ENCODE measurements around the gene KLHDC8A. TPM values are rescaled to one million over a fixed set of nuclear protein-coding genes. Genes with fewer than 3 reads are reported as not detected.
A peak's percentile ranks its signal among the peaks of the same experiment; 100 is the strongest.
"Not testable (repeated sequence)": the region's sequence is repeated elsewhere in the genome, so short reads cannot be mapped to it uniquely, and the experiment has no call there.

KLHDC8A gene
- polyA plus RNA-seq, 1 donor, result 8.7 TPM

- Histone ChIP-seq H3K36me3 (ENCODE audit: control insufficient read depth, insufficient read depth, low read length) (peaks cover 89% of the 10 kb centered on the region), H3K27ac (ENCODE audit: low read length) (peak overlapping the region; percentile 77), H3K4me1 (ENCODE audit: control insufficient read depth, insufficient read depth, low read length) (peaks cover 52% of the 10 kb centered on the region), H3K9me3 (ENCODE audit: control insufficient read depth, low read depth, low read length) (no peaks in the 10 kb centered on the region), H3K27me3 (ENCODE audit: control insufficient read depth, insufficient read depth, low read length) (no peaks in the 10 kb centered on the region), H3K4me3 (ENCODE audit: low read length) (no peak overlapping the region)
- peak; percentile 93 to 97 for DNase-seq
- WGBS (ENCODE audit: insufficient coverage, low lambda C conversion rate), result no CpG with 5 or more reads among the region's 7 CpGs
Observed at GRCh38 chr1:205306929-205307566, 49.7 kb downstream of the KLHDC8A start.

- H3K36me3 ChIP-seq (ENCODE audit: control insufficient read depth, insufficient read depth, low read length), result peaks cover 65% of the 10 kb centered on the region
- H3K4me1 ChIP-seq (ENCODE audit: control insufficient read depth, insufficient read depth, low read length), result peaks cover 61% of the 10 kb centered on the region
- no peak overlapping the region for H3K4me3 ChIP-seq (ENCODE audit: low read length)
- H3K9me3 ChIP-seq (ENCODE audit: control insufficient read depth, low read depth, low read length), result no peaks in the 10 kb centered on the region
- DNase-seq, result no peak
- no peaks in the 10 kb centered on the region for H3K27me3 ChIP-seq (ENCODE audit: control insufficient read depth, insufficient read depth, low read length)
- no CpG with 5 or more reads among the region's 1 CpG for WGBS (ENCODE audit: insufficient coverage, low lambda C conversion rate)
- no peak overlapping the region for H3K27ac ChIP-seq (ENCODE audit: low read length)
Observed at GRCh38 chr1:205304695-205305070, 52.0 kb downstream of the KLHDC8A start.

- DNase-seq, result no peak
- H3K4me3 ChIP-seq (ENCODE audit: low read length), result no peak overlapping the region
- no CpG with 5 or more reads among the region's 19 CpGs for WGBS (ENCODE audit: insufficient coverage, low lambda C conversion rate)
- no peaks in the 10 kb centered on the region for H3K9me3 ChIP-seq (ENCODE audit: control insufficient read depth, low read depth, low read length)
- peaks cover 58% of the 10 kb centered on the region for H3K4me1 ChIP-seq (ENCODE audit: control insufficient read depth, insufficient read depth, low read length)
- H3K36me3 ChIP-seq (ENCODE audit: control insufficient read depth, insufficient read depth, low read length), result peaks cover 60% of the 10 kb centered on the region
- H3K27me3 ChIP-seq (ENCODE audit: control insufficient read depth, insufficient read depth, low read length), result no peaks in the 10 kb centered on the region
- no peak overlapping the region for H3K27ac ChIP-seq (ENCODE audit: low read length)
Observed at GRCh38 chr1:205304046-205304694, 52.6 kb downstream of the KLHDC8A start.

- Histone ChIP-seq H3K4me1 (ENCODE audit: control insufficient read depth, insufficient read depth, low read length) (peaks cover 50% of the 10 kb centered on the region), H3K9me3 (ENCODE audit: control insufficient read depth, low read depth, low read length) (no peaks in the 10 kb centered on the region), H3K27me3 (ENCODE audit: control insufficient read depth, insufficient read depth, low read length) (no peaks in the 10 kb centered on the region), H3K27ac (ENCODE audit: low read length) (no peak overlapping the region), H3K36me3 (ENCODE audit: control insufficient read depth, insufficient read depth, low read length) (peaks cover 52% of the 10 kb centered on the region), H3K4me3 (ENCODE audit: low read length) (no peak overlapping the region)
- WGBS (ENCODE audit: insufficient coverage, low lambda C conversion rate), result no CpG with 5 or more reads among the region's 20 CpGs
- no peak for DNase-seq
Observed at GRCh38 chr1:205303247-205303888, 53.4 kb downstream of the KLHDC8A start.

- no peaks in the 10 kb centered on the region for H3K27me3 ChIP-seq (ENCODE audit: control insufficient read depth, insufficient read depth, low read length)
- H3K36me3 ChIP-seq (ENCODE audit: control insufficient read depth, insufficient read depth, low read length), result peaks cover 41% of the 10 kb centered on the region
- H3K4me1 ChIP-seq (ENCODE audit: control insufficient read depth, insufficient read depth, low read length), result peaks cover 38% of the 10 kb centered on the region
- no CpG with 5 or more reads among the region's 6 CpGs for WGBS (ENCODE audit: insufficient coverage, low lambda C conversion rate)
- no peaks in the 10 kb centered on the region for H3K9me3 ChIP-seq (ENCODE audit: control insufficient read depth, low read depth, low read length)
- peak; percentile 64 to 84 for DNase-seq
- peak overlapping the region; percentile 91 for H3K27ac ChIP-seq (ENCODE audit: low read length)
- H3K4me3 ChIP-seq (ENCODE audit: low read length), result no peak overlapping the region
Observed at GRCh38 chr1:205301842-205302588, 54.7 kb downstream of the KLHDC8A start.

GRCh38 chr1:205301205-205301821 is 55.4 kb downstream of the KLHDC8A start:
- peaks cover 31% of the 10 kb centered on the region for H3K4me1 ChIP-seq (ENCODE audit: control insufficient read depth, insufficient read depth, low read length)
- no peaks in the 10 kb centered on the region for H3K27me3 ChIP-seq (ENCODE audit: control insufficient read depth, insufficient read depth, low read length)
- WGBS (ENCODE audit: insufficient coverage, low lambda C conversion rate), result no CpG with 5 or more reads among the region's 14 CpGs
- peak overlapping the region; percentile 91 for H3K27ac ChIP-seq (ENCODE audit: low read length)
- DNase-seq, result peak; percentile 92 to 96
- no peaks in the 10 kb centered on the region for H3K9me3 ChIP-seq (ENCODE audit: control insufficient read depth, low read depth, low read length)
- H3K36me3 ChIP-seq (ENCODE audit: control insufficient read depth, insufficient read depth, low read length), result peaks cover 35% of the 10 kb centered on the region
- no peak overlapping the region for H3K4me3 ChIP-seq (ENCODE audit: low read length)

GRCh38 chr1:205300149-205300548 is 56.6 kb downstream of the KLHDC8A start:
- Histone ChIP-seq H3K4me1 (ENCODE audit: control insufficient read depth, insufficient read depth, low read length) (peaks cover 31% of the 10 kb centered on the region), H3K4me3 (ENCODE audit: low read length) (no peak overlapping the region), H3K36me3 (ENCODE audit: control insufficient read depth, insufficient read depth, low read length) (peaks cover 25% of the 10 kb centered on the region), H3K27me3 (ENCODE audit: control insufficient read depth, insufficient read depth, low read length) (no peaks in the 10 kb centered on the region), H3K27ac (ENCODE audit: low read length) (no peak overlapping the region), H3K9me3 (ENCODE audit: control insufficient read depth, low read depth, low read length) (no peaks in the 10 kb centered on the region)
- no CpG with 5 or more reads among the region's 9 CpGs for WGBS (ENCODE audit: insufficient coverage, low lambda C conversion rate)
- DNase-seq, result no peak

- Histone ChIP-seq H3K36me3 (ENCODE audit: control insufficient read depth, insufficient read depth, low read length) (peaks cover 7% of the 10 kb centered on the region), H3K9me3 (ENCODE audit: control insufficient read depth, low read depth, low read length) (no peaks in the 10 kb centered on the region), H3K27ac (ENCODE audit: low read length) (no peak overlapping the region), H3K27me3 (ENCODE audit: control insufficient read depth, insufficient read depth, low read length) (no peaks in the 10 kb centered on the region), H3K4me1 (ENCODE audit: control insufficient read depth, insufficient read depth, low read length) (peaks cover 48% of the 10 kb centered on the region), H3K4me3 (ENCODE audit: low read length) (no peak overlapping the region)
- no peak for DNase-seq
- no CpG with 5 or more reads among the region's 9 CpGs for WGBS (ENCODE audit: insufficient coverage, low lambda C conversion rate)
Observed at GRCh38 chr1:205298191-205298994, 58.3 kb downstream of the KLHDC8A start.

- H3K27me3 ChIP-seq (ENCODE audit: control insufficient read depth, insufficient read depth, low read length); H3K9me3 ChIP-seq (ENCODE audit: control insufficient read depth, low read depth, low read length); DNase-seq; H3K27ac ChIP-seq (ENCODE audit: low read length); H3K4me3 ChIP-seq (ENCODE audit: low read length); H3K36me3 ChIP-seq (ENCODE audit: control insufficient read depth, insufficient read depth, low read length): not testable (repeated sequence)
- WGBS (ENCODE audit: insufficient coverage, low lambda C conversion rate), result 88% methylated on average over 1 of the region's 5 CpGs
- peaks cover 46% of the 10 kb centered on the region for H3K4me1 ChIP-seq (ENCODE audit: control insufficient read depth, insufficient read depth, low read length)
Observed at GRCh38 chr1:205297546-205298177, 59.1 kb downstream of the KLHDC8A start.
